Astrocyte of the spinal cord (primary cell): ENCODE results near the gene RAET1E.
"Not testable (repeated sequence)": the region's sequence is repeated elsewhere in the genome, so short reads cannot be mapped to it uniquely, and the experiment has no call there.

ENCODE experiments used
- DNase-seq: peaks from one replicate; pipeline ENCODE4 v3.0.0; 2011; ENCODE audit warnings: low read depth, low spot score
- H3K4me3 ChIP-seq: 2 replicates; pipeline ENCODE4 v1.5.1; 2011; ENCODE audit warnings: low read depth, mild to moderate bottlenecking, low read length, moderate library complexity
- CTCF ChIP-seq: IDR thresholded peaks from 2 replicates; pipeline ENCODE4 v1.5.1; 2012; ENCODE audit warnings: low read depth, mild to moderate bottlenecking, low read length, inconsistent platforms
- in situ Hi-C: cut with HindIII; loops from 2 replicates; pipeline ENCODE4 v1.10.0; 2017; ENCODE audit warnings: low sequenced_read_pairs

The RAET1E gene

GRCh38 chr6:149855741-149856140, 42.2 kb downstream of the RAET1E start:
- peak overlapping the region; percentile 49 for H3K4me3 ChIP-seq
- no peak for TF ChIP-seq CTCF
- in situ Hi-C loops: no loop called here
- DNase-seq: no peak

- in situ Hi-C loops: no loop called here
- no peak for TF ChIP-seq CTCF
- DNase-seq: peak; percentile 94
- H3K4me3 ChIP-seq: peak overlapping the region; percentile 49
These were observed 42.8 kb downstream of the RAET1E start for GRCh38 chr6:149855040-149855654.

DNA sequence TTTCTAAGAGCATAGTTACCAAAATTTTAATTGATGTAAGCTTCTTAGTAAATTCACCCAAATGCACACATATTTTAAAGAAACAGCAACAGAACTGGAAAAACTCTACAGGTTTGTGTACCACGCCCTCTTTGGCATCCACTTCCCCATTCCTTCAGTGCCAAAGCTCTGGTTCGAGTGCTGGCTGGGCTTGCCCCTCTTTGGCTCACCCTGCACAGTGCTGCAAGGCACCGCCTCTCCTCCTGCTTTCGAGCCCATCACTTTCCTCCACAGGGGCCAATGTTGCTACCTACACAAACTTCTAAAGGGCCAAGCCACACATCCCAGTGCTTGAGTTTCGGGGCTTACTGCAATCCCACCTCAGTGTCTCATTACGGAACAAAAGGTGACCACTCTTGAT, 43.4 kb downstream of the RAET1E start:
- no peak overlapping the region for H3K4me3 ChIP-seq
- TF ChIP-seq CTCF: no peak
- DNase-seq: peak; percentile 23
- in situ Hi-C loops: no loop called here

GRCh38 chr6:149854017-149854416, 43.9 kb downstream of the RAET1E start:
- in situ Hi-C loops, H3K4me3 ChIP-seq, DNase-seq: not testable (repeated sequence)

GRCh38 chr6:149852881-149853280, 45.0 kb downstream of the RAET1E start:
- in situ Hi-C loops: no loop called here
- no peak for DNase-seq
- TF ChIP-seq CTCF: no peak
- H3K4me3 ChIP-seq: no peak overlapping the region

DNA sequence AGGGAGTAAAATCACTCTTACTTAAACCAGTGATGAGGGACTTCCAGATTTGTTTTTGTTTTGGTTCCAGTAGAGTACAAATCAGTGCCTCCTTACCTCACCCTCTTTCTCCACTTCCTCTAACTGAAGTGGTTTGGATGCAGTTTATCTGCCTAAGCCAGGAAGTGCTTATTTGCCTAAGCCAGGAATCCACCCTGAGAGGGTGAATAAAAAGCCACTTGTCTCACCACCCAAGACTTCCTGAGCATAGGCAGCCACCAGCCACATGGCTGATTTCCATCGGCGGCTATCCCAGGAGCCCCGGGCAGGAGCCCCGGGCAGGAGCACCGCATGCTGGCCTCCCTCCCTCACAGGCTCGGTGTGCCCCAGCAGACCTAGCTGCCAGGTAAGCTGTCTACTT, 45.7 kb downstream of the RAET1E start:
- in situ Hi-C loops: no loop called here
- peak; percentile 58 for DNase-seq
- no peak for TF ChIP-seq CTCF
- no peak overlapping the region for H3K4me3 ChIP-seq

DNA sequence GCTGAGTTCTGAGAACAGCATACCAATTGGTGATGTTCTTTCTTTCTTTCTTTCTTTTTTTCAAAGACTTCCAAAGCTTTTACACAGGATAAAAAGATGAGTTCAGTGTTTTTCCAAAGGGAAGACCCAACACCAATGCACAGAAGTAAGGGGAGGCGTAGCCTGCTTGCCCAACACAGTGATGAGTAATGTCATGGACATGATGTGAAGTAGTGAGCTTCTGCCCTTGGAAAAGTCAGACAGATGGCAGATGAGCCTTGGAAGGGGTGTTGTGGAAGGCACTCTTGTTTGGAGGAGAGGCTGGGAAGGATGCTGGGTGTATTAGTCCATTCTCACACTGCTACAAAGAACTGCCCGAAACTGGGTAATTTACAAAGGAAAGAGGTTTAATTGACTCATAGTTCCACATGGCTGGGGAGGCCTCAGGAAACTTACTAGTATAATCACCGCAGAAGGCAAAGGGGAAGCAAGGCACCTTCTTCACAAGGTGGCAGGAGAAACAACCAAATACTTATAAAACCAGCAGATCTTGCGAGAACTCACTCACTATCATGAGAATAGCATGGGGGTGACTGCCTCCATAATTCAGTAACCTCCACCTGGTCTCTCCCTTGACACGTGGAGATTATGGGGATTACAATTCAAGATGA, 46.3 kb downstream of the RAET1E start:
- in situ Hi-C loops: no loop called here
- no peak overlapping the region for H3K4me3 ChIP-seq
- DNase-seq: peak; percentile 27
- TF ChIP-seq CTCF: no peak

DNA sequence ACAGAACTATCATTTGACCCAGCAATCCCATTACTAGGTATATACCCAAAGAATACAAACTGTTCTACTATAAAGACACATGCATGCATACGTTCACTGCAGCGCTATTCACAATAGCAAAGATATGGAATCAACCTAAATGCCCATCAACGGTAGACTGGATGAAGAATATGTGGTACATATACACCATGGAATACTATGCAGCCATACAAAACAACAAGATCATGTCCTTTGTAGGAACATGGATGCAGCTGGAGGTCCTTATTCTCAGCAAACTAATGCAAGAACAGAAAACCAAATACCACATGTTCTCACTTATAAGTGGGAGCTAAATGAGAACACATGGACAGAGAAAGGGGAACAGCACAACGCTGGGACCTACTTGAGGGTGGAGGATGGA, 49.6 kb downstream of the RAET1E start:
- DNase-seq, in situ Hi-C loops, H3K4me3 ChIP-seq: not testable (repeated sequence)
